Putamen (tissue), 1 donor: ENCODE results near the gene MBD4.

ENCODE experiments used
- DNase-seq: peaks from one replicate; pipeline ENCODE4 v3.0.0-alpha.2; 2016; ENCODE audit warnings: low spot score

The MBD4 gene

GRCh38 chr3:129463094-129463493 is 23.3 kb upstream of the MBD4 start:
- DNase-seq = no peak

- no peak for DNase-seq
Measured at GRCh38 chr3:129462361-129462968, 22.7 kb upstream of the MBD4 start.

GRCh38 chr3:129461461-129462146 is 21.9 kb upstream of the MBD4 start:
- DNase-seq = no peak

GRCh38 chr3:129461022-129461421 is 21.3 kb upstream of the MBD4 start:
- DNase-seq = no peak

- DNase-seq = no peak
Measured at GRCh38 chr3:129460572-129460971, 20.8 kb upstream of the MBD4 start.

GRCh38 chr3:129460155-129460554 is 20.4 kb upstream of the MBD4 start:
- DNase-seq = no peak

GRCh38 chr3:129453732-129454131 is 14.0 kb upstream of the MBD4 start:
- DNase-seq = no peak

GRCh38 chr3:129449279-129450115 is 9.7 kb upstream of the MBD4 start:
- no peak for DNase-seq

- DNase-seq = no peak
Measured at GRCh38 chr3:129448186-129448895, 8.6 kb upstream of the MBD4 start.

GRCh38 chr3:129446926-129447325 is 7.2 kb upstream of the MBD4 start:
- DNase-seq = no peak

- no peak for DNase-seq
Measured at GRCh38 chr3:129445471-129445870, 5.7 kb upstream of the MBD4 start.

- DNase-seq = no peak
Measured at GRCh38 chr3:129442947-129443346, 3.2 kb upstream of the MBD4 start.

GRCh38 chr3:129442486-129442885 is 2.7 kb upstream of the MBD4 start:
- no peak for DNase-seq

- peak; percentile 56 for DNase-seq
Measured at GRCh38 chr3:129441782-129442181, 2.0 kb upstream of the MBD4 start.

- peak; percentile 38 for DNase-seq
Measured at GRCh38 chr3:129441215-129441614, 1.5 kb upstream of the MBD4 start.

GRCh38 chr3:129440618-129441190 is 956 bp upstream of the MBD4 start:
- no peak for DNase-seq

- no peak for DNase-seq
Measured at GRCh38 chr3:129439226-129439816, 427 bp downstream of the MBD4 start.

GRCh38 chr3:129435367-129435766 is 4.4 kb downstream of the MBD4 start:
- DNase-seq = no peak

GRCh38 chr3:129434140-129434539 is 5.6 kb downstream of the MBD4 start:
- DNase-seq = no peak

- no peak for DNase-seq
Measured at GRCh38 chr3:129433565-129433964, 6.2 kb downstream of the MBD4 start.

- no peak for DNase-seq
Measured at GRCh38 chr3:129432671-129433070, 7.1 kb downstream of the MBD4 start.

GRCh38 chr3:129432036-129432435 is 7.7 kb downstream of the MBD4 start:
- no peak for DNase-seq
